ENCODE measurements around the gene ZPR1. TPM values are rescaled to one million over a fixed set of nuclear protein-coding genes. Genes with fewer than 3 reads are reported as not detected.
A peak's percentile ranks its signal among the peaks of the same experiment; 100 is the strongest.
"Not testable (repeated sequence)": the region's sequence is repeated elsewhere in the genome, so short reads cannot be mapped to it uniquely, and the experiment has no call there.

ZPR1 gene
- total RNA-seq, 1 donor from 2014 or later, result 42.3 TPM

DNA sequence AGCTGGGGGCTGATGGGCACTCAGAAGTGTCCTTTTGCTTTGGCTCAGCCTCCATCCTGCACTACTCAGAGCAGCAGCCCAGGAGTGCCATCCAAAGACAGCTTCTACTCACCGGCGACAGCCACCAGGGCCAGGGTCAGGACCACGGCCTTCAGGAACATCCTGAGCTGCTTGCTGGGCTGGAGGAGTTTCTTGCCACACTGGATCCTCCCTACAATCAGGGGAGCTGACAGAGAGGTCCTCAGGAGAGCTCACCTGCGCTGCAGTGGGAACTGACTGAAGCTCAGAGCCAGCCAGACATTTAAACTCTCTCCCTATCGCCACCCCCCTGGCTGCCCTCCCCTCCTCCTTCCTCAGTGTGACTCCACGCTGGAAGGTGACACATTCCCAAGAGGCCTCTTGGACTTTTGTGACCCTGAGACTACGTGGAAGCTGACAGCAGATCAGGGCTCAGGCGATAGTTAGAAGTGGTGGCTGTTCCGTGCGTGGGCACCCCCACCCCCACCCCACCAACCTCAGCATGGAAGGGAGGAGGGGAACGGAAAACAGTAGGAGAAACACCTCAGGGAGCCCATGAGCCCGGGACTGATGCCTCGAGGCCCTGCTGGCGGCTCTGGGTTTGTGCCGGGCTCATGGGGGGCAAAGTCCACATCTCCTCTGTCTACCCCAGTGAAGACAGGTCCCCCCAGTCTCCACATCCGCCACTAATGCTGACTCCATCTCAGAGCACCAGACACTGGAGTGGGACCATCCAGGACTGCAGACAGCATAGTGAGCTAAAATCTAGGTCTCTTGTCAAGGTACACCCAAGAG, 35.4 kb upstream of the ZPR1 start, which contains the start of gene APOA4:
TSS of gene APOA4 (minus strand) at position 274 of the 813 bp plus-strand sequence. CDS start at position 161, 113 bp downstream.
- ATAC-seq, result no peak

DNA sequence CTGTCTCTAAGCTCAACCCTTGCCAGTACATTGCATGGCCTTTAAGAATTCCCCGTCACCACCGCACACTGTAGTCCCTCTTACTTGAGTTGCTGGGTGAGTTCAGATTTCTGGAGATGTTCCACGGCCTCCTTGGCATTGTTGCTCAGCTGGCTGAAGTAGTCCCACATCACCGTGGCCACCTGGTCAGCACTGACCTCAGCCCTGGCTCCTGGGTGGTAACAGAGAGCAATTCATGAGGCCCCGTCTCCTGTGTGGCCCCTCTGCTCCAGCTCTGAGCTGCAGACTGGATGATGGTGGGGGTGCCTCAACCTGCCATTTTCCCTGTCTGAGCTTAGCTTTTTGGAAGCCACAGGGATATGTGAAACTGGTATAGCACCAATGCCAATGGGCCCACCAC, 34.8 kb upstream of the ZPR1 start:
- no peak for ATAC-seq

DNA sequence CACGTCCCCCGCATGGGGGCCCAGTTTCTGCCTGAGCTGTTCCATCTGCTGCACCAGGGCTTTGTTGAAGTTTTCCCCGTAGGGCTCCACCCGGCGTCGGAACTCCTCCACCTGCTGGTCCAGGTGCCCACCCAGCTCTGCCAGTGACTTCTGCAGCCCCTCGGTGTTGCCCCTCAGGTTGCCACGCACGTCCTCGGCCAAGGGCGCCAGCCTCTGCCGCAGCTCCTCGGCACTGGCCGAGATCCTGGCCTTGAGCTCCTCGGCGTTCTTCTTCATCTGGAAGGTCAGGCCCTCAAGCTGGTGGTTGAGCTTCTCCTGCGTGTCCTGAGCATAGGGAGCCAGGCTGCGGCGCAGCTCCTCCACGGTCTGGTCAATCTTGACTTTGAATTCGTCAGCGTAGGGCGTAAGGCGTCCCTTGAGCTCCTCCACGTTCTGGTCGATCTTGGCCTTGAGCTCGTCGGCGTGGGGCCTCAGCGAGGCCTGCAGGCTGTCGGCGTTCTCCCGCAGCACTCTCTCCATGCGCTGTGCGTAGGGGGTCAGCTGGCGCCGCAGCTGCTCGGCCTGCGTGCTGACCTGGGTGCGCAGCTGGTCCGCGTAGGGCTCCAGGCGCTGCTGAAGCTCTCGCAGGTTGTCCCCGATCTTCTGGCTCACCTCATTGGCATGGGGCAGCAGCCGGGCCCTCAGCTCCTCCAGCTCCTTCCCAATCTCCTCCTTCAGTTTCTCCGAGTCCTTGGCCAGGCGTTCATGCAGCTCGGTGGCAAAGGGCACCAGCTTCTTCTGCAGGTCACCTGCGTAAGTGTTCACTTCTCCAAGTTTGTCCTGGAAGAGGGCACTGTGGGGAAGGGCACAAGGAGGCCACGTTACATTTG, 33.5 kb upstream of the ZPR1 start:
- no peak for ATAC-seq

DNA sequence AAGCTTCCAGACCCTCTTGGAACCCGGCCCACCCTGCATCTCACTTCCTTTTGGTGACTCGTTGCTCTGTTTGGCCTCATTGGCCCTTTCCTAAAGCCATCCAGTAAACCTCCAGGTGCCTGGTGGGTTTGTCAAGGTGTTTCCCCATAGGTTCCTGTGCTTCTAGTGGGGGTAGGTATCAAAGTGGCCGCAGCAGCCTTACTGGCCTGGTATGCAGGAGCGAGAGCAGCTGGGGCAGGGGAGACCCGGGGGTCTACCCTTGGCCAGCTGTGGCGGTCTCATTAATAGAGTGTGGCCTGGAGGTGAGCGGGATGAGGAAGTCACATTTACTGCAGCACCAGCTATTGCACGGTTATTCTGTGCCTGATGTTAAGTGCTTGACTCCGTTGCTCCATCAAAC, 31.2 kb upstream of the ZPR1 start:
- ATAC-seq, result no peak

DNA sequence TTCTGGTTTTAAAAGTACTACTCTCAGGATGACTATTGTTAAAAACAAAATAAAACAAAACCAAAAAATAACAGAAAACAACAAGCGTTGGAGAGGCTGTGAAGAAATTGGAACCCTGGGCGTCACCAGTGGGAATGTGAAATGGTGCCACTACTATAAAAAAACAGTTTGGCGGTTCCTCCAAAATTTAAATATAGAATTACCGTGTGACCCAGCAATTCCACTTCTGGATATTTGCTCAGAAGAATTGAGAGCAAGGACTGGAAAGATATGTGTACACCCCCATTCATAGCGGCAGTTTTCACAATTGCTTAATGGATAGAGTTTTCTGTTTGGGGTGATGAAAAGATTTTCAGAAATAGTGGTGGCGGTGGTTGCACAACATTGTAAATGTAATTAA, 26.7 kb upstream of the ZPR1 start:
- ATAC-seq, result no peak

DNA sequence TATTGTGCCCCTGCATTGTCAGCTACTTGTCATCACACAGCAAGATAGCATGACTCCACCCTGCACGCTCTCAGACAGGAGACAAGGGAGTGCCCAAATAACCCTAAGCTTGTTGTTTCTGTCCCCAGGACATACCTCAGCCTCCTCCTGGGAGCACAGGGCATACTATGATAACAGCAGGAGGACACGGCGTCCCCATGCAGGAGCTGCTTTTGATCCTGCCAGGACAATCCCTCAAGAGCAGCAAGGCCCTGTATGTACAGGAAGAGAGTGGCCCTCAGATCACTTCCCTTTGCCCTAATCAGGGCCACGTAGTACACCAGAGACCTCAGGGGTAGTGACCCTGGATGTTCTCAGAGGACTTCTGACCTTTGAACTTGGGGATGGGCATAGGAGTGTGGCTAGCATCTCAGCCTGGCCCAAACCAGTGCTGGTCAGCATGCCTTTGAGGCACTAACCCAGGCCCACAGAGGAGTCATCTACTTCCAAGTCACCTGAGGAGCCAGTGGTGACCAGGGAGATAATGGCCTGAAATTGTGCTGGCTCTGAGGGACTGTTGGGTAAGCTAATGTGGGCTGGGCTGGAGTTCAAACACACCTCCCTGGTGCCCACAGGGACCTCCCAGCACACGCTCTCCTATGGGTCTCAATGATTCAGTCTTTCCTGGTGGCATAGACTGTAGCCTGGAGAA, 26.1 kb upstream of the ZPR1 start:
- ATAC-seq, result no peak

DNA sequence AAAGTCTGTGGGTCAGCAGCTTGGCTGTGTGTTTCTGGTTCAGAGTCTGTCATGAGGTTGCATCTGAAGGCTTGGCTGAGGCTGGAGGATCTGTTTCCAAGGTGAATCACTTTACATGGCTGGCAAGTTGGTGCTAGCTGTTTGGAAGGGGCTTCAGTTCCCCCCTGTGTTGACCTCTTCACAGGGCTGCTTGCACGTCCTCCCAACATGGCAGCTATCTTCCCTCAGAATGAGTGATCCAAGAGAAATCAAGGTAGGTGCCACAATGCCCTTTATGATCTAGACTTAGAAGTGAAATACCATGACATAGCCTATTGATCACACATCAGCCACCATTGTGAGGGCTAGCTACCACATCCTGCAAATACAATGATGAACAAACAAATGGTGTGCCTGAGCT, 25.3 kb upstream of the ZPR1 start:
- ATAC-seq, result no peak

DNA sequence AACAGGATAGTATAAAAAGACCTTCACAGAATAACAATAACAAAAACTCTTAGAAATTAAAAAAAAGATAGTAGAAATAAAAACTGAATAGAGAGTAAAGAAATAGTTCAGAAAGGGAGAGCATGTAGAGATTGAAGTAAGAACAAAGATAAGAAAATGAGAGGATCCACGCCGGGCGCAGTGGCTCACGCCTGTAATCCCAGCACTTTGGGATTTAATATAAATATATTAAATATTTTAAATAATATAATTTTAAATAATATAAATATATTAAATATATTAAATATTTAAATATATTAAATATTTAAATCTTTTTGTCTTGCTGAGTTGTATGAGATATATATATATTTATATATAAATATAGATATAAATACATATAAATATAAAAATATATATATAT, 24.3 kb upstream of the ZPR1 start:
- ATAC-seq, result no peak

DNA sequence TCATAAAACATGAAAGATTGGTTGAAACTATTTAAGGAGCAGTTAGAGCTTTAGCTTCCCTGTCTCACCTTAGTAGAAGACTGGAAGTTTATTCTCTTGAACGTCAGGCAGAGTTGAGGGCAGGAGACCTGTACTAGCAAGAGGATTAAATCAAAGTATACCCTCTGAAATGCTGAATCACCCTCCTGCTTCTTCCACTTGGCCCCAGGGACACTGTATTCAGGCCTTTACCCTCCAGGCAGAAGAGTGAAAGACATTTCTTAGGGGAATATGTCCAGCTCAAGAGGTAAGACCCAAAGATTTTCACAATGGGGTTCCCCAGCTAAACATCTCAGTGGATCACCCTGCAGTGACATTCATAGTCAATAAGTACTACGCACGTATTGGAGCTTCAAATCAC, 23.4 kb upstream of the ZPR1 start:
- no peak for ATAC-seq

DNA sequence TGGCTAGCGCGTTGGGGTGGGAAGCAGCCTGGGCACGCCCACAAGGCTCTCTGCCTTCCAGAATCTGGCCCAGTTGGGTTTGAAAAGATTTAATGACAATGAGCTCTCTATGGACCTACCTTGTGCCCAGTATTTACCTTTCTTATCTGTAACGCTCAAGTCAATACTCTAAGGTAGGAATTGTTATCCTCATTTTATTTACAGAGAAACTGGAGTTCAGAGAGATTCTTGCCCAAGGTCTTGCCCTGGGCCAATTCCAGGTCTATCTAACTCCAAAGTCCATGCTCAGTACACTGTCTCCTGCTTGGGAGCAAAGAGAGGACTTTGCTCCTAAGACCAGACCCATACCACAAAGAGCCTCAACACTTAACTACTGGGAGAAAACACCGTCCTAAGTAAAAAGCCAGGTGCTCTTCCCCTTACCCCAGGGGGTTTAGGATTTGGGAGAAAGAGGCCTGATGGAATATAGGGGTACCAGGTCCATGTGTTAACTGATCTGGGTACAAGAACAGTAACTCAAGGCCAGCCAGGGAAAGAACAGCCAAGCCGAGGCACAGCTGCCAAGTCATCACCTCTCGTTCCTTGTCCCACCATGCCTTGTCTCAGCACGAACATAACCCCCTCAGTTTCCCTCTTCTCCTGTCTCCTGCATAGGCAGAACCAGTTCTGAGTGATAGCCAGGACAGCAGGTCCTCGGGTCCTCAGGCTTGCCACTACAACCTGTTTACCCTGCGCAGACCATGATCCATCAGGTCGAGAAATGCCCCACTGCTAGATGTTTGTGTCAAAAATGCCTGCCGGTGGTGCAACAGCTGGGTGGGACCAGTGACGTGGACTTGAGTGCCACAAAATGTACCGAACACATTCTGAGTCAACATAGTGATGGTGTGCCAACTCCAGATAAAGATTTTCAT, 20.7 kb upstream of the ZPR1 start:
- peak; percentile 18 for ATAC-seq

DNA sequence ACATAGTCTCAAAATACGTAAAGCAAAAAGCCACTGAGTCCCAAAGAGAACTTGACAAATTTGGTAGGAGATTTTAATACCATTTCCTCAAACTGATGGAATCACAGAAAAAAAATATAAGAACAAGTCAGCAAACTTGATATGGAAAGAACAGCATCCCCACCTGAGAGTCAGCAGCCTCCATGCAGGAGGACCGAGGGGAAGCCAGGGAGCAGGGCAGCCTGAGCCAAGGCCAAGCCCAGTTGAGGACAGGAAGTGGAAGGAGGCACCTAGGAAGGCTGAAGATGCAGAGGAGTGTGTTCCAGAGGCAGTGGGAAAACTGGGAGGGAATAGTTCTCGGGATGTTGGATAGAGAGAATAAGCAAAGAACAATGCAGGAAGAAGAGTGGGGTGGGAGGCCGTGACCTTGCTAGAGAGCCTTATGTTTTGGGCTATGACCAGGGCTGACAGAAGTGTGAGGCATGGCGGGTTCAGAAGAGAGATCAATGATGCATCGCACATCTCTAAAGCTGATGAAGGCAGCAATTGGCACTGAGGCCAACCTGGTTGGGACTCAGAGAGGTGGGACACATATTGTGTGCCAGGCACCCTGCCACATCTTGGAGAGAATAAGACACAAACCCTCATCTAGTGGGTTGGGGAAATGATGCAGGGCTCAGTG, 19.9 kb upstream of the ZPR1 start:
- no peak for ATAC-seq

DNA sequence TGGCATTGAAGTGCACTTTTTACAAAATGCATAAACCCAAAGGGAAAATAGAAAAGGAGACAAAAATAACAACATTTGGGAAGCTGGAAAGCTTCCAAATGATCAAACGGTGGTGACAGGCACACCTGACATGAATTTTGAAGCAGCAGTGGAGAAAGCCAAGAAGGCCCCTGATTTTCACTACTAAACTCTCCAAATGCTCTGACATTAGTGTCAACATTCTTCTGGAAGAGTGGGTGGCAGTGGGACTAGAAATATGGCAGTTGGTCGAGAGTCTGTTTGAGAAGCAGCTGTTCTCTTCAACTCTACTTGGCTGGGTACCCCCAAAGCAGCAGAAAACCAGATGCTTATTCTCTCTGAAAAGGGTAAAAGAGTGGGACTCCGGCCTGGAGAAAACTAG, 16.2 kb upstream of the ZPR1 start:
- no peak for ATAC-seq

DNA sequence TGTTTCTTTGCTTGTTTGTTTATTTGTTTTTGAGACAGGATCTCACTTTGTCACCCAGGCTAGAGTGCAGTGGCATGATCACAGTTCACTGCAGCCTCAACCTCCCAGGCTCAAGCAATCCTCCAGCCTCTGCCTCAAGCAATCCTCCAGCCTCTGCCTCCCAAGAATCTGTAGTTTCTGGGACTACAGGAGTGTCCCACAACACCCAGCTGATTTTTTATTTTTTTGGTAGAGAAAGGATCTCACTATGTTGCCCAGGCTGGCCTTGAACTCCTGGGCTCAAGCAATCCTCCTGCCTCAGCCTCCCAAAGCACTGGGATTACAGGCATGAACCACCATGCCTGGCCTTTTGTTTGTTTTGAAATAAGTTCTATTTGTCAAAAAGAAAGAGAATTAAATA, 13.8 kb upstream of the ZPR1 start:
- ATAC-seq, result not testable (repeated sequence)

DNA sequence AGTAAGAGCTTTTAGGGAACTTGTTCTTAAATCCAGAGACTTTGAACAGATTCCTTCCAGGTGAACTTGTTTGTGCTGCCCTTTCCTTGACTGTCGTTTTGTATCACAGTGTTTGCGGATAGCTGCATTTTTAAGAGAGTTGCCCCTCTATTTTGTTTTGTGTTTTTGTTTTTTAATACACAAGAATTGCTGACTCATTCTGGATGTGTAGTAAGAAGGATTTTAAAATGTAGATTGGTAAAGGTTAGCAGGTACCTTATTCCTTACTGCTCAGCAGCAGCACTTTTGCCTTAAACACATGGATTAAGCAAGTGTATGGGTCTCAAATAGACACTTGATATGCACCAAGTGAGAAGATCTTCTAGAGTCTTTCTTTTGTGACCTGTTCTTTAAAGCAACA, 12.8 kb upstream of the ZPR1 start:
- ATAC-seq, result no peak

DNA sequence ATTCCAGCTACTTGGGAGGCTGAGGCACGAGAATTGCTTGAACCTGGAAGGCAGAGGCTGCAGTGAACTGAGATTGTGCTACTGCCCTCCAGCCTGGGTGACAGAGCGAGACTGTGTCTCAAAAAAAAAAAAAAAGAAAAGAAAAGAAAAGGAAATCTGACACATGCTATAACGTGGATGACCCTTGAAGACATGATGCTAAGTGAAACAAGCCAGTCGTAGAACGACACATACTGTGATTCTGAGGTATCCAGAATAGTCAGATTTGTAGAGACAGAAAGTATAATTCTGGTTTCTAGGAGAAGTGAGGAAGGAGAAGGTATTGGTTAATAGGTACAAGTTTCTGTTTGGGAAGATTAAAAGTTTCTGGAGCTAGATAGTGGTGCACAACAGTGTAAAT, 10.5 kb upstream of the ZPR1 start:
- ATAC-seq, result no peak

DNA sequence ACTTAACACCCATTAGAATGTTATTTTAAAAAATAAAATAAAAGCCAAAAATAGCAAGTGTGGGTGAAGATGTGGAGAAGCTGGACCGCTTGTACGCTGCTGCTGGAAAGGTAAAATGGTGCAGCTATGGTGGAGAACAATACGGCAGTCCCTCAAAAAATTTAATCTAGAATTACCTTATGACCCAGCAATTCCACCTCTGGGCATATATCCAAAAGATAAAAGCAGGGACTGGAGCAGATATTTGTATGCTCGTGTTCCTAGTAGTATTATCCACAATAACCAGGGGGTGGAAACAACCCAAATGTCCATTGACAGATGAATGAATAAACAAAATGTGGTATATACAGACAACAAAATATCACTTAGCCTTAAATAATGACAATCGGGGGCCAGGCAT, 10.0 kb upstream of the ZPR1 start:
- no peak for ATAC-seq

DNA sequence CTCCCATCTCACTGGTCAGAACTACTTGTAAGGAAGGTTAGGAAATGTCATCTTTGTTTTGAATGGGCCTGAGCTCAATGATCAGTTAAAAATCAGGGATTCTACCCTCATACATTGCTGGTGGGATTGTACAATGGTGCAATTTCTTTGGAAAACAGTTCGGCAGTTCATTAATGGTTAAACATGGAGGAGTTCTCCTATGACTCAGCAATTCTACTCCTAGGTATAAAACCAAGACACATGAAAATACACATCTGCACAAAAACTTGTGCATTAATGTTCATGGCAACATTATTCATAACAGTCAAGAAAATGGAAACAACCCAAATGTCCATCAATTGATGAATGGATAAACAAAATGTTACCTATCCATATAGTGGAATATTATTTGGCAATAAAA, 8.7 kb upstream of the ZPR1 start:
- no peak for ATAC-seq

DNA sequence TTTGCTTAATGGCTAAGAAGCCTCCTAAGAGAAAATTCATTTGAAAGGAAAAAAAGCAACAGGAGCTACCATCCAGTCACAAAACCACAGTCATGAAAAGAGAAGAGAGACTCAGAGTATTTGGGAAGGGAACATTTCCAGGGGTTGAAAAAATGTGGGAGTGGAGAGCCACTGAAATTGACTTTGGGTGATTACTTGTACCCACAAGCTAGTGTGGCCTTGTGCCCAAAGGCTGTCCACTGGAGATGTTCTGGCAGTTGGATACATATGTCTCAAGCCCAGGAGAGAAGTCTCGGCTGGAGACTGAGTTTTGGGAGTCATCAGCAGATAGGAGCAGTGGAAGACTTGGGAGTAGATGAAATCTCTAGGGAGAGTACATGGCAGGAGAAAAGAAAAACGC, 7.0 kb upstream of the ZPR1 start:
- no peak for ATAC-seq

DNA sequence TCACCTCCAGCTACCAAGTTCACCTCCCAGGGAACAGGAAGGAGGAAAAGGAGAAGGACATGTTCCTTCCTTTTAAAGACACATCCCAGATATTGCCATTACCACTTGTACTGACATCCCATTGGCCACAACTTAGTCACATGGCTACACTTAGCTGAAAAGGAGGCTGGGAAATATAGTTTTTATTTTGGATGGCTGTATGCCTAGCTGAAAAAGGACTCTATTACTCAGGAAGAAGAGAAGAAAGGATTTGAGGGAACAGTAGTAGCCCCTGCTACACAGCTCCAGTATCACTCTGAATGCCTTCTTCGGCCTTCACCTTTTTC, 5.9 kb upstream of the ZPR1 start:
- ATAC-seq, result peak; percentile 35

DNA sequence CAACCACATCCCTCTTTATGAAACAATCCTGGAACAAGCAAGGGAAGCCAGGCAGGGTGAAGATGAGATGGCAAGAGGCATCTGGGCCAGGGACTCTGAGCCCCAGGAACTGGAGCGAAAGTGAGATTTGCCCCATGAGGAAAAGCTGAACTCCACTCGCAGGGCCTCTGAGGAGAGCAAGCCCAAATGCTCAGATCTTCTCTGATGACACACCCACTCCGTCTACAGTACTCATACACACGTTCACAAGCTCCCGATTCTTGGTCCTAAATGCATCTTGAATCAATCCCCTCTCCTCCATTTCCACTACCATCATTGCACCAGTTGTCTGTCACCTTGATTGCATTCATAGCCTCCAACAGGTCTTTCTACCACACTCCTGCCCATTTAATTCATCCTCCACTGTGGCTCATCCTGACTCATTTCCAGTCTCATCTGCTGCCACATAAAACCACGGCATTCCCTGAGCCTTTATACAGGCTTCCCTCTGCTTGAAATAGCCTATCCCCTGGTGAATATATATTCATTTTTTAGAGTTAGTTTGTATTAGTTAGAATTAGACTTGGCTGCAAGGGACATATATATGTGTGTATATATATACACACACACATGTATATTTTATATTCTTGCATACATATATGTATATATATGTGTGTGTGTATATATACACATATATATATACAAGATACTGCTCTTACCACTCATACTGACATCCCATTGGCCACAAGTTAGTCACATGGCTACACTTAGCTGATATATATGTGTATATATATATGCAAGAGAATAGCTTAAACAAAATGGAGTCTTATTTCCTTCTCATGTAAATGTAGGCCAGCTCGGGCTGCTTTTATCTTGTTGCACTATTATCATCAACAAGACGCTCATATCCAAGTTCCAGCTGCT, 5.3 kb upstream of the ZPR1 start:
- ATAC-seq, result no peak
